ENCODE measurements around the gene APOOL. TPM values are rescaled to one million over a fixed set of nuclear protein-coding genes. Genes with fewer than 3 reads are reported as not detected.
"Not testable (repeated sequence)": the region's sequence is repeated elsewhere in the genome, so short reads cannot be mapped to it uniquely, and the experiment has no call there.

The APOOL gene
- polyA plus RNA-seq, 1 donor (not counting 4 experiments of a cell fraction or from before 2014, with no cell fraction given) = 7.2 TPM

GRCh38 chrX:85052636-85053343 lies 49.1 kb downstream of the APOOL start:
- Histone ChIP-seq H4K20me1 (ENCODE audit: control insufficient read depth, extremely low read depth, insufficient read depth, low read length) (no peaks in the 10 kb centered on the region), H2AFZ (ENCODE audit: control insufficient read depth, low read length) (no peak overlapping the region), H3K27me3 (ENCODE audit: control insufficient read depth, extremely low read depth, insufficient read depth, low read length) (no peaks in the 10 kb centered on the region), H3K27ac (ENCODE audit: control insufficient read depth, insufficient read depth, low read length) (peak overlapping the region; percentile 55), H3K9me1 (ENCODE audit: control insufficient read depth, extremely low read depth, insufficient read depth, low read length) (no peaks in the 10 kb centered on the region), H3K79me2 (ENCODE audit: control insufficient read depth, insufficient read depth, low read length) (no peaks in the 10 kb centered on the region), H3K9me3 (ENCODE audit: control insufficient read depth, low read depth, low read length) (no peaks in the 10 kb centered on the region), H3K4me3 (ENCODE audit: control insufficient read depth in 2 of 3, extremely low read depth in 1 of 3, insufficient read depth in 2 of 3, low read depth in 1 of 3, low read length in 3 of 3) (no peak overlapping the region), H3K4me2 (ENCODE audit: control insufficient read depth, extremely low read depth, insufficient read depth, low read depth, low read length) (peak overlapping the region; percentile 12), H3K36me3 (ENCODE audit: control insufficient read depth in 2 of 2, extremely low read depth in 1 of 2, insufficient read depth in 2 of 2, low read length in 2 of 2) (no peaks in the 10 kb centered on the region), H3K4me1 (ENCODE audit: control insufficient read depth, extremely low read depth, insufficient read depth, low read length) (peaks cover 9% of the 10 kb centered on the region), H3K9ac (ENCODE audit: control insufficient read depth, extremely low read depth, insufficient read depth, low read length) (no peak overlapping the region)
- no peak for DNase-seq (ENCODE audit: low read depth, low spot score)
- FAIRE-seq = no peak
- dilution Hi-C loops (cut with MboI; ENCODE audit: extremely low pct_ligation_motif_present, low sequenced_read_pairs) = no loop called here
- no peak for TF ChIP-seq EZH2 (IDR thresholded peaks at IDR 0.05; ENCODE audit: low read length)
- TF ChIP-seq, protein P1, sequence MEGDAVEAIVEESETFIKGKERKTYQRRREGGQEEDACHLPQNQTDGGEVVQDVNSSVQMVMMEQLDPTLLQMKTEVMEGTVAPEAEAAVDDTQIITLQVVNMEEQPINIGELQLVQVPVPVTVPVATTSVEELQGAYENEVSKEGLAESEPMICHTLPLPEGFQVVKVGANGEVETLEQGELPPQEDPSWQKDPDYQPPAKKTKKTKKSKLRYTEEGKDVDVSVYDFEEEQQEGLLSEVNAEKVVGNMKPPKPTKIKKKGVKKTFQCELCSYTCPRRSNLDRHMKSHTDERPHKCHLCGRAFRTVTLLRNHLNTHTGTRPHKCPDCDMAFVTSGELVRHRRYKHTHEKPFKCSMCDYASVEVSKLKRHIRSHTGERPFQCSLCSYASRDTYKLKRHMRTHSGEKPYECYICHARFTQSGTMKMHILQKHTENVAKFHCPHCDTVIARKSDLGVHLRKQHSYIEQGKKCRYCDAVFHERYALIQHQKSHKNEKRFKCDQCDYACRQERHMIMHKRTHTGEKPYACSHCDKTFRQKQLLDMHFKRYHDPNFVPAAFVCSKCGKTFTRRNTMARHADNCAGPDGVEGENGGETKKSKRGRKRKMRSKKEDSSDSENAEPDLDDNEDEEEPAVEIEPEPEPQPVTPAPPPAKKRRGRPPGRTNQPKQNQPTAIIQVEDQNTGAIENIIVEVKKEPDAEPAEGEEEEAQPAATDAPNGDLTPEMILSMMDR (optimal IDR thresholded peaks at IDR 0.05 in 1 of 3, IDR thresholded peaks at IDR 0.05 in 1 of 3, conservative IDR thresholded peaks at IDR 0.05 in 1 of 3; ENCODE audit: extremely low read depth in 1 of 3, insufficient read depth in 2 of 3, low read length in 3 of 3) = peak in 1 of 3 experiments; percentile 2

GRCh38 chrX:85065512-85066198 lies 62.0 kb downstream of the APOOL start:
- FAIRE-seq (no peak), DNase-seq (ENCODE audit: low read depth, low spot score) (no peak)
- dilution Hi-C loops (cut with MboI; ENCODE audit: extremely low pct_ligation_motif_present, low sequenced_read_pairs) = no loop called here
- no peaks in the 10 kb centered on the region for H3K36me3 ChIP-seq (ENCODE audit: control insufficient read depth in 2 of 2, extremely low read depth in 1 of 2, insufficient read depth in 2 of 2, low read length in 2 of 2)
- H2AFZ ChIP-seq (ENCODE audit: control insufficient read depth, low read length) = no peak overlapping the region
- H3K9me3 ChIP-seq (ENCODE audit: control insufficient read depth, low read depth, low read length) = no peaks in the 10 kb centered on the region
- H3K27me3 ChIP-seq (ENCODE audit: control insufficient read depth, extremely low read depth, insufficient read depth, low read length) = no peaks in the 10 kb centered on the region
- no peaks in the 10 kb centered on the region for H3K4me1 ChIP-seq (ENCODE audit: control insufficient read depth, extremely low read depth, insufficient read depth, low read length)
- H3K9me1 ChIP-seq (ENCODE audit: control insufficient read depth, extremely low read depth, insufficient read depth, low read length) = no peaks in the 10 kb centered on the region
- H3K9ac ChIP-seq (ENCODE audit: control insufficient read depth, extremely low read depth, insufficient read depth, low read length) = no peak overlapping the region
- no peaks in the 10 kb centered on the region for H3K79me2 ChIP-seq (ENCODE audit: control insufficient read depth, insufficient read depth, low read length)
- no peak overlapping the region for H3K4me2 ChIP-seq (ENCODE audit: control insufficient read depth, extremely low read depth, insufficient read depth, low read depth, low read length)
- H3K27ac ChIP-seq (ENCODE audit: control insufficient read depth, insufficient read depth, low read length) = no peak overlapping the region
- no peak for TF ChIP-seq EZH2 (IDR thresholded peaks at IDR 0.05; ENCODE audit: low read length)
- TF ChIP-seq, protein P1 (optimal IDR thresholded peaks at IDR 0.05 in 1 of 3, IDR thresholded peaks at IDR 0.05 in 1 of 3, conservative IDR thresholded peaks at IDR 0.05 in 1 of 3; ENCODE audit: extremely low read depth in 1 of 3, insufficient read depth in 2 of 3, low read length in 3 of 3) = no peak
- H4K20me1 ChIP-seq (ENCODE audit: control insufficient read depth, extremely low read depth, insufficient read depth, low read length) = no peaks in the 10 kb centered on the region
- H3K4me3 ChIP-seq (ENCODE audit: control insufficient read depth in 2 of 3, extremely low read depth in 1 of 3, insufficient read depth in 2 of 3, low read depth in 1 of 3, low read length in 3 of 3) = no peak overlapping the region

- H3K27me3 ChIP-seq (ENCODE audit: control insufficient read depth, extremely low read depth, insufficient read depth, low read length); H2AFZ ChIP-seq (ENCODE audit: control insufficient read depth, low read length); H4K20me1 ChIP-seq (ENCODE audit: control insufficient read depth, extremely low read depth, insufficient read depth, low read length); FAIRE-seq; H3K79me2 ChIP-seq (ENCODE audit: control insufficient read depth, insufficient read depth, low read length); H3K9me1 ChIP-seq (ENCODE audit: control insufficient read depth, extremely low read depth, insufficient read depth, low read length); H3K4me3 ChIP-seq (ENCODE audit: control insufficient read depth in 2 of 3, extremely low read depth in 1 of 3, insufficient read depth in 2 of 3, low read depth in 1 of 3, low read length in 3 of 3); H3K36me3 ChIP-seq (ENCODE audit: control insufficient read depth in 2 of 2, extremely low read depth in 1 of 2, insufficient read depth in 2 of 2, low read length in 2 of 2); H3K4me2 ChIP-seq (ENCODE audit: control insufficient read depth, extremely low read depth, insufficient read depth, low read depth, low read length); H3K4me1 ChIP-seq (ENCODE audit: control insufficient read depth, extremely low read depth, insufficient read depth, low read length); H3K9ac ChIP-seq (ENCODE audit: control insufficient read depth, extremely low read depth, insufficient read depth, low read length); H3K27ac ChIP-seq (ENCODE audit: control insufficient read depth, insufficient read depth, low read length); H3K9me3 ChIP-seq (ENCODE audit: control insufficient read depth, low read depth, low read length); DNase-seq (ENCODE audit: low read depth, low spot score); dilution Hi-C loops (cut with MboI; ENCODE audit: extremely low pct_ligation_motif_present, low sequenced_read_pairs): not testable (repeated sequence)
Measured at GRCh38 chrX:85077247-85077646, 73.6 kb downstream of the APOOL start.

Data from keratinocyte (primary cell).